ENCODE results near the gene TRMU.

GRCh38 chr22:46326066-46326680 lies 9.3 kb upstream of the TRMU start:
- TF ChIP-seq, protein P1, sequence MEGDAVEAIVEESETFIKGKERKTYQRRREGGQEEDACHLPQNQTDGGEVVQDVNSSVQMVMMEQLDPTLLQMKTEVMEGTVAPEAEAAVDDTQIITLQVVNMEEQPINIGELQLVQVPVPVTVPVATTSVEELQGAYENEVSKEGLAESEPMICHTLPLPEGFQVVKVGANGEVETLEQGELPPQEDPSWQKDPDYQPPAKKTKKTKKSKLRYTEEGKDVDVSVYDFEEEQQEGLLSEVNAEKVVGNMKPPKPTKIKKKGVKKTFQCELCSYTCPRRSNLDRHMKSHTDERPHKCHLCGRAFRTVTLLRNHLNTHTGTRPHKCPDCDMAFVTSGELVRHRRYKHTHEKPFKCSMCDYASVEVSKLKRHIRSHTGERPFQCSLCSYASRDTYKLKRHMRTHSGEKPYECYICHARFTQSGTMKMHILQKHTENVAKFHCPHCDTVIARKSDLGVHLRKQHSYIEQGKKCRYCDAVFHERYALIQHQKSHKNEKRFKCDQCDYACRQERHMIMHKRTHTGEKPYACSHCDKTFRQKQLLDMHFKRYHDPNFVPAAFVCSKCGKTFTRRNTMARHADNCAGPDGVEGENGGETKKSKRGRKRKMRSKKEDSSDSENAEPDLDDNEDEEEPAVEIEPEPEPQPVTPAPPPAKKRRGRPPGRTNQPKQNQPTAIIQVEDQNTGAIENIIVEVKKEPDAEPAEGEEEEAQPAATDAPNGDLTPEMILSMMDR (conservative IDR thresholded peaks at IDR 0.05; ENCODE audit: low read depth in 2 of 2): no peak
- no peak for TF ChIP-seq JUNB (IDR thresholded peaks at IDR 0.05; ENCODE audit: unreplicated experiment)
- no peak for TF ChIP-seq POLR2AphosphoS5 (IDR thresholded peaks at IDR 0.05; ENCODE audit: low read depth)
- TF ChIP-seq EZH2phosphoT487 (IDR thresholded peaks at IDR 0.05; ENCODE audit: unreplicated experiment): no peak
- TF ChIP-seq, protein P2, sequence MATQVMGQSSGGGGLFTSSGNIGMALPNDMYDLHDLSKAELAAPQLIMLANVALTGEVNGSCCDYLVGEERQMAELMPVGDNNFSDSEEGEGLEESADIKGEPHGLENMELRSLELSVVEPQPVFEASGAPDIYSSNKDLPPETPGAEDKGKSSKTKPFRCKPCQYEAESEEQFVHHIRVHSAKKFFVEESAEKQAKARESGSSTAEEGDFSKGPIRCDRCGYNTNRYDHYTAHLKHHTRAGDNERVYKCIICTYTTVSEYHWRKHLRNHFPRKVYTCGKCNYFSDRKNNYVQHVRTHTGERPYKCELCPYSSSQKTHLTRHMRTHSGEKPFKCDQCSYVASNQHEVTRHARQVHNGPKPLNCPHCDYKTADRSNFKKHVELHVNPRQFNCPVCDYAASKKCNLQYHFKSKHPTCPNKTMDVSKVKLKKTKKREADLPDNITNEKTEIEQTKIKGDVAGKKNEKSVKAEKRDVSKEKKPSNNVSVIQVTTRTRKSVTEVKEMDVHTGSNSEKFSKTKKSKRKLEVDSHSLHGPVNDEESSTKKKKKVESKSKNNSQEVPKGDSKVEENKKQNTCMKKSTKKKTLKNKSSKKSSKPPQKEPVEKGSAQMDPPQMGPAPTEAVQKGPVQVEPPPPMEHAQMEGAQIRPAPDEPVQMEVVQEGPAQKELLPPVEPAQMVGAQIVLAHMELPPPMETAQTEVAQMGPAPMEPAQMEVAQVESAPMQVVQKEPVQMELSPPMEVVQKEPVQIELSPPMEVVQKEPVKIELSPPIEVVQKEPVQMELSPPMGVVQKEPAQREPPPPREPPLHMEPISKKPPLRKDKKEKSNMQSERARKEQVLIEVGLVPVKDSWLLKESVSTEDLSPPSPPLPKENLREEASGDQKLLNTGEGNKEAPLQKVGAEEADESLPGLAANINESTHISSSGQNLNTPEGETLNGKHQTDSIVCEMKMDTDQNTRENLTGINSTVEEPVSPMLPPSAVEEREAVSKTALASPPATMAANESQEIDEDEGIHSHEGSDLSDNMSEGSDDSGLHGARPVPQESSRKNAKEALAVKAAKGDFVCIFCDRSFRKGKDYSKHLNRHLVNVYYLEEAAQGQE (IDR thresholded peaks at IDR 0.05; ENCODE audit: unreplicated experiment): no peak
- TF ChIP-seq EZH2 (IDR thresholded peaks at IDR 0.05; ENCODE audit: low read depth, unreplicated experiment): no peak
- no peak for TF ChIP-seq CREB1 (CRISPR knock-in tag; IDR thresholded peaks at IDR 0.05; ENCODE audit: low read depth)
- no peak for TF ChIP-seq ZNF331 (CRISPR knock-in tag; IDR thresholded peaks at IDR 0.05; ENCODE audit: low read depth)
- TF ChIP-seq NANOG (IDR thresholded peaks at IDR 0.05; ENCODE audit: borderline replicate concordance): no peak
- TF ChIP-seq ETS1 (IDR thresholded peaks at IDR 0.05): no peak

All from GM23338 (cell line).